GM21528 (cell line): ENCODE results near the gene PLD6.
"Not testable (repeated sequence)": the region's sequence is repeated elsewhere in the genome, so short reads cannot be mapped to it uniquely, and the experiment has no call there.

ENCODE experiments used
- ATAC-seq: cut with Tn5 transposase; IDR thresholded peaks from one replicate; pipeline ENCODE4 v1.9.1; 2021; ENCODE audit warnings: mild to moderate bottlenecking, moderate library complexity; ENCODE audit not compliant: unreplicated experiment, low FRiP score

Gene PLD6

GRCh38 chr17:17159571-17159970 is 46.6 kb downstream of the PLD6 start:
- ATAC-seq = no peak

GRCh38 chr17:17158506-17158905 is 47.6 kb downstream of the PLD6 start:
- ATAC-seq = not testable (repeated sequence)

GRCh38 chr17:17157041-17157440 is 49.1 kb downstream of the PLD6 start:
- no peak for ATAC-seq

GRCh38 chr17:17156511-17156910 is 49.6 kb downstream of the PLD6 start:
- no peak for ATAC-seq

- ATAC-seq = no peak
Measured at GRCh38 chr17:17156107-17156506, 50.0 kb downstream of the PLD6 start.

- no peak for ATAC-seq
Measured at GRCh38 chr17:17155568-17155967, 50.6 kb downstream of the PLD6 start.

- no peak for ATAC-seq
Measured at GRCh38 chr17:17154981-17155380, 51.2 kb downstream of the PLD6 start.

GRCh38 chr17:17154556-17154955 is 51.6 kb downstream of the PLD6 start:
- no peak for ATAC-seq

- no peak for ATAC-seq
Measured at GRCh38 chr17:17153709-17154108, 52.4 kb downstream of the PLD6 start.

- ATAC-seq = no peak
Measured at GRCh38 chr17:17153071-17153470, 53.1 kb downstream of the PLD6 start.

GRCh38 chr17:17152385-17152784 is 53.7 kb downstream of the PLD6 start:
- no peak for ATAC-seq

- ATAC-seq = no peak
Measured at GRCh38 chr17:17151962-17152361, 54.2 kb downstream of the PLD6 start.

GRCh38 chr17:17151541-17151940 is 54.6 kb downstream of the PLD6 start:
- ATAC-seq = no peak

- ATAC-seq = no peak
Measured at GRCh38 chr17:17151055-17151454, 55.1 kb downstream of the PLD6 start.
